Stimulated activated CD8-positive, alpha-beta memory T cell treated with anti-CD3 and anti-CD28 coated beads, Interleukin-15, amount 100 ng/mL, for 4 hours (primary cell): ENCODE results near the gene CA11.
"Not testable (repeated sequence)": the region's sequence is repeated elsewhere in the genome, so short reads cannot be mapped to it uniquely, and the experiment has no call there.

Source experiments
- DNase-seq, 2 donors: peaks; one replicate each; pipeline ENCODE4 v3.0.0-alpha.2; 2020; ENCODE audit warnings: low read depth in 2 of 2

The CA11 gene

DNA sequence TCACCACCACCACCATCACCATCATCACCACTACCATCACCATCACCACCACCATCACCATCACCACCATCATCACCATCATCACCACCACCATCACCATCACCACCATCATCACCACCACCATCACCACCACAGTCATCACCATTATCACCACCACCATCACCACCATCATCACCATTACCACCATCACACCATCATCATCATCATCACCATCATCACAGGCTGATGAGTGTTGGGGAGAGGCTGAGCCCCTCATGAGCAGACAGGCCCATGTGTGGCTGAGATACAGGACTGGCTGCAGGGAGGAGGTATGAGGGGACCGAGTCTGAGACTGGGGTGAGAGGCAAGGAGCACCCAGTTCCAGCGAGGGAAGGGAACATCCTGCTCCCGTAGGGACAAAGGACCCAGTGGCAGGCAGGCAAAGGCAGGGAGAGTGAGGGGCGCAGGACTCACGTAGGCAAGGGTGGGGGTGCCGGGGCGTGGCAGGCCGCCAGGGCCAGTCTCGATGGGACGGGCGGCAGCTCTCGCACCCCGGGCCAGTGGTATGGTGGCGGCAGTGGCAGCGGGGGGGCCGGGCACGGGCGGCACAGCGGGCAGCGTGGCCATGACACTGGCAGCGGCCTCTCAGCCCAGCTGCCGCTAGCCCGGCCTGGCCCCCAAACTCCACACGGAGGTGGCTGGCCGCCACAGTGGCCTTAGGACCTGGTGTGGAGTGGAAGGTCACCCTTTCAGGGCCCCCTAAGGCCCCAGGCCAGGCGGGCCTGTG, 24.1 kb upstream of the CA11 start:
- DNase-seq: no peak

GRCh38 chr19:48668761-48669160, 22.8 kb upstream of the CA11 start:
- no peak for DNase-seq

DNA sequence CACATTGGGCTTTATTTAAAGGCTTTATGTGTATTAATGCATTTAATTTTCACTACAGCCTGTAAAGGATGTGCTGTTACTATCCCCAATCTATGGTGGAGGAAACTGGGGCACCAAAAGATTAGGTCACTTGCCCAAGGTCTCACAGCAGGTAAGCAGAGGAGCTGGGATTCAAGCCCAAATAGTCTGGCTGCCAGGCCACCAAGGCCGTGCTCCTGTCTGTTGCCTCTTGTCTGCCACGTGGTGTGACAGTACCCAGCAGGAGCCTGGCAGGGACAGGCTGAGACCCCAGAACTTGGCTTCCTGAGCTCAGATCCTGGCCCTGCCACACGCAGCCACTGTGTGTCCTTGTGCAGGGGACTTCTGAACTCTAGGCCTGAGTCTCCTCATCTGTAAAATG, 22.3 kb upstream of the CA11 start:
- no peak for DNase-seq

GRCh38 chr19:48665786-48666185, 19.8 kb upstream of the CA11 start:
- DNase-seq: no peak

DNA sequence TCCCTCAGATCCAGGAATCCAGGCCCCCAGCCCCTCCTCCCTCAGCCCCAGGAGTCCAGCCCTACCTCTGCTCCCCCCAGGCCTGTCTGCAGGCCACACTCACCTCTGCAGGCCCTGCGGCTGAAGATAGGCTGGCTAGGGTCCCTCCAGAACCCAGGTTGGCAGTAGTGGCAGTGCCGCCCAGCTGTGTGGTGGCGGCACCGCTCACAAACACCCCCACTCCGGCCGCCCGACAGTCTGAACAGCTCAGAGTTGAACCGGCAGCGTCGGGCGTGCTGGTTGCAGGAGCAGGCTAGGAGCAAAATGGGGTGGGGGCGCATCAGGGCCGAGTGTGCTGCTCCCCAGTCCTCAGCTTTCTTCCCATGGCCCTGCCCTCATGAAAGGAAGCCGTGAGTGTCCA, 18.5 kb upstream of the CA11 start:
- no peak for DNase-seq

- DNase-seq: no peak
Measured at GRCh38 chr19:48663667-48664066, 17.7 kb upstream of the CA11 start.

DNA sequence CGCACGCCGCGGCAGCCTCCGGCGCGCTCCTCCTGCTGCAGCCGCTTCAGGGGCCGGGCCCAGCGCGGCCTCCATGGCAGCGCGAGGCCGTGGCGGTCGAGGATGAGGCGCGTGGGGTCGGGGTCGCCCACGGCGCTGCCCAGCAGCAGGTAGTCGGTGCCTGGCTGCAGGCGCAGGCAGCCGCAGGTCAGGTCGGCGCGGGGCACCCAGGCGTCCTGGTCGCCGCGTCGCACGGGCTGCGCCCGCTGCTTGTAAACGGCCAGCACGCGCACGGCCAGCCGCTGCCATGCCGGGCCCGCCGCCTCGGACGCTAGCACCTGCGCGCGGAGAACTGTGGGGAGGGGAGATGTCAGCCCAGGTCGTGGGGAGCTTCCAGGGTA, 15.7 kb upstream of the CA11 start:
- no peak for DNase-seq

GRCh38 chr19:48660852-48661710, 15.1 kb upstream of the CA11 start:
- DNase-seq: peak; percentile 53 to 63

- no peak for DNase-seq
Measured at GRCh38 chr19:48659768-48660167, 13.8 kb upstream of the CA11 start.

GRCh38 chr19:48658483-48658882, 12.5 kb upstream of the CA11 start:
- DNase-seq: no peak

GRCh38 chr19:48657828-48658227, 11.8 kb upstream of the CA11 start:
- DNase-seq: not testable (repeated sequence)

DNA sequence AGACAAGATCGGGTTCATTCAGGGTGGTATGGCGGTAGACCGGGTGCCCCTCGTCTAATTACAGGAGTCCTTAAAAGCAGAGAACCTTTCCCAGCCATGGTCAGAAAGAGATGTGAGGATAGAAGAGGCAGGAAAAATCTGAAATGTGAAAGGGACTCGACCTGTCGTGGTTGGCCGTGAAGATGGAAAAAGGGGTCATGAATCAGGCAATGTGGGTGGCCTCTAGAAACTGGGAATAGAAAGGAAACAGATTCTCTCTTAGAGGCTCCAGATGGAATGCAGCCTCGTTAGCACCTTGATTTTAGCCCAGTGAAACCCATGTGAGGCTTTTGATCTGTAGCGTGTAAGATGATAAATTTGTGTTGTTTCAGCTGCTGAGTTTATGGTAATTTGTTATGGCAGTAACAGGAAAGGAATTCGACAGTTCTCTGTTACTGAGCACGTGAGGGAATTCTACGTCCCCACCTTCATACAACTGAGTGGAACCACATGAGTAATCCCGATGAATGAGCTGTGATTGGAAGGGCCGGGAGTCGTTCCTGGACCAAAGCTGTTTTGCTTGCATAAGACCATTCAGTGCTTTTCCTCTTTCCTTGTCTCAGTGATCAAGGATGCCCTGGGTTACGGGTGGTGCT, 11.0 kb upstream of the CA11 start:
- DNase-seq: no peak

DNA sequence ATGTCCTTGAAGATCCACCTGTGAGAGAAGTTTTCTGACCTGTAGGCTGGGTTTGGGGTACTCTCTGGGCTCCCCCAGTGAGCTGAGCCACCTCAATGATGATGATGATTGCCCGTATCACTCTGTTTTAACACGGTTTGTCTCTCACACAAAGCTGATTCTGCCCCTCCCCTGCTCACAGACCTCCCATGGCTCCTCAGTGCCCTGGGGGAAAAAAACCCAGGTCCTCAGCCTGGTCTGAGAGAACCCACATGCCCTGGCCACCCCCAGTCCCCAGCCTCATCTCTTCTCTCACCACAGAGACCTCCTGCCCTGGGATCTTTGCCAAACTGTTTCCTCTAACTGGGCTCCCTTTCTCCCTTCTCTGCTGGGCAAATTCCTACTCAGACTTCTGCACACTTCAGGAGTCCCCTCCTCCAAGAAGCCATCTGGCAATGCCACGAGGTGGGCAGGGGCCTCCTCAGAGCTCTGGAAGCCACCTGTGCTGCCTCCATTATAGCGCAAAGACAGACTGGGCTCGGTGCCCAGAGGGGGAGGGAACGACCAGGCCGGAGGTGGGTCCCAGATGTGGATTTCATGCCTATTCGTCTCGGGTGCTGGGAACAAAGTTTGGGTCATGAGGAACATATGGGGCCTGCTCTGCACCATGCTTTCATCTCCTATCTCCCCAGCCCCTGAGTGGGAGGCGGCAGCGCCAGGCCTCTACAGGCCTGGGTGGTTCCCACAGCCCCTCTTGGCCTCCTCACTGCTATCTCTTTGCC, 8.5 kb upstream of the CA11 start:
- DNase-seq: no peak

DNA sequence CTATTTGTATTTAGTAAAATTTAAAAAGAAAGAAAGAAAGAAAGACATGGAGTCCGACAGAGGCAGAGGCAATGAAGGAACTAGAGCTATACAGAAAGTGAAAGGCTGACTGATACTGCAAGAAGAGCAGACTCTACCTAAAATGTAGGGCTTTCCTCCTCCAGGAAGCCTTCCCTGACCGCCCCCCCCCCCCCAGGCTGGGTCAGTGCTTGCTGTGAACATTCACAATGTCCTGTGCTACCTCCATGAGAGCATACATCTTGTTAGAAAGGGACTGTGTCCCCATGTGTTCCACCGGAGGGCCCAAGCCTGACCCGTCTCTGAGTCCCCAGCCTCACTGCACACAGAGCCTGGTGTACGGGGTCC, 5.7 kb upstream of the CA11 start:
- DNase-seq: no peak

DNA sequence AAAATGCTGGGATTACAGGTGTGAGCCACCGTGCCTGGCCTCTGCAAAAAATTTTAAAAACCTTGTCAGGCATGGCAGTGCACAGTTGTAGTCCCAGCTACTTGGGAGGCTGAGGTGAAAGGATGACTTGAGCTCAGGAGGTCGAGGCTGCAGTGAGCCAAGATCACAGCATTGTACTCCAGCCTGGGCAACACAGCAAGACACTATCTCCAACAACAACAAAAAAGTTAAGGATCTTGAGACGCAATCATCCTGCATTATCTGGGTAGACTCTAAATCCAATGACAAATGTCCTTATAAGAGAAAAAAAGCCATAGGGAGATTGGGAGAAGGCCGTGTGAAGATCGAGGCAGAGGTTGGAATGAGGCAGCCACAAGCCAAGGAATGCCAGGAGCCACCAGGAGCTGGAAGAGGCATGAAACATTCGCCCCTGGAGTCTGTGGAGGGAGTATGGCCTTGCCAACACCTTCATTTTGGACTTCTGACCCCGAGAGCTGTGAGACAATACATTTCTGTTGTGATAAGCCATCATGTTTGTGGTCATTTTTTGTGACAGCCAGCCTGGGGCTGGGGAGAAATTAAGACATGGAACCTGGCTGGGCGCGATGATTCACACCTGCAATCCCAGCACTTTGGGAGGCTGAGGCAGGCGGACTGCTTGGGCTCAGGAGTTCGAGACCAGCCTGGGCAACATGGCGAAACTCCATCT, 5.1 kb upstream of the CA11 start:
- no peak for DNase-seq

DNA sequence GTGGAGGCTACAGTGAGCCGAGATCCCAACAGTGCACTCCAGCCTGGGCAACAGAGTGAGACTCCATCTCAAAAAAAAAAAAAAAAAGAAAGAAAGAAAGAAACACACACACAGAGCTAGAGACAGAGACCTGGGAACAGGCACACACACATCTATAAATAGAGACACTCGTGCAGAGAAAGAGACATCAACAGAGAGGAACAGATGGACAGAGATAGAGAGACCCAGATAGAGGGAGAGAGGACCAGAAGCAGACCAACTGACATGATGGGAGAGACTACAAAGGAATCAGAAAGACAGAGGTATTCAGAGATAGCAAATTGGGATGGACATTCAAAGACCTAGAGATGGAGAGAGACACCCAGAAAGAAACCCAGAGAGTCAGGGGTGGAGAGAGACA, 2.1 kb upstream of the CA11 start:
- DNase-seq: no peak

- DNase-seq: no peak
Measured at GRCh38 chr19:48646722-48647216, 782 bp upstream of the CA11 start.

DNA sequence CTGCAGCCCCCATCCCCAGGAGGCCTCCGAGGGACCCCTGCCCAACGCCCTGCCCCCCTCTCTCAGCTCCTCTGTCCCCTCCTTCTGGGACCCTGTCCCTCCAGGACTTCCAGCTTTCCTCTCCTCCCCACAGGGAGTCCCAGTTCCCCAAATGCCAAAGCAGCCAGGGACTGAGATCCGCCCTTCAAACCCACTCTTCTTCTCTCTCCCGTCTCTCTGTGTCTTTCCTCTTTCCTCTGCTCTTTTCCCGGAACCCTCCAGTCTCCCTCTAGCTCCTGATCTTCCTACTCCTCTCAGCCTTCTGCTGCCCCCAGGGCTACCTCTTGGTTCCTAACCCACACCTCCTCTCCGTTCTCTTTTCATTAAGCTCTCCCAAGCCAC, 377 bp downstream of the CA11 start:
- no peak for DNase-seq

DNA sequence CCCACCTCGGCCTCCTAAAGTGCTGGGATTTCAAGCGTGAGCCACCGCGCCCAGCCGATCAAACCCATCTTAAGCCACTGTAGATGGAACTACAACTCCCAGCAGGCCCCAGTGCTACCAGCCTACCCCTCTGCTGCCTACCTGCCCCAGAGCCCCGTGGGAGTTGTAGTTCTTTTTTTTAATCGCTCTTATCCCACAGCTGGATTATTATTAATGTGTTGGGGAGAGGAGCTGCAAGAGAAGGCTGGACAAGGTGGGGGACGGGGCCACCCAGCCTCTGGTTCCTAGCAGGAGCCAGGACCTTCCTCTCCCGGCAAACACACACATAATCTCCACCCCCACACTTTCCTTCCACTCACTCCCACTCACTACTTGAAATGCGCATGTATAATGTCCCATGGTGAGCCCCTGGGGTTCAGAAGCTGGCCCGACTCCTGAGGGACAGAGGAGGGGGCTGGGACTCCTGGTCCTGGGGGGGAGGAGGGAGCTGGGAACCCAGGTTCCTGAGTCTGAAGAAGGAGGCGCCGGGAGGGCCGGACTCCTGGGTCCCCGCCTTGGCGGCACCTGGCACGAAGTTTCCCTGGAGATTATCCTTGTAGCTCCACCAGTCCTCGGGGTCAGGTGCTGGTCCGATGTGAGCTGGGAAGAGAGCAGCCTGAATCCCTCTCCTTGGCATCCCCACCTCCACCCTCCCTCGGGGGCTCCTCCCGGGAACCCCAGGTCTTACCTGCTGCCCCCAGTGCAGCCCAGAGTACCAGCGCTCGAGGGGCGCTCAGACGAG, 958 bp downstream of the CA11 start:
- DNase-seq: peak in 1 of 2 donors; percentile 46

- DNase-seq: no peak
Measured at GRCh38 chr19:48644355-48644754, 1.6 kb downstream of the CA11 start.
